Measurements from ENCODE around the gene TMEM63B.

DNA sequence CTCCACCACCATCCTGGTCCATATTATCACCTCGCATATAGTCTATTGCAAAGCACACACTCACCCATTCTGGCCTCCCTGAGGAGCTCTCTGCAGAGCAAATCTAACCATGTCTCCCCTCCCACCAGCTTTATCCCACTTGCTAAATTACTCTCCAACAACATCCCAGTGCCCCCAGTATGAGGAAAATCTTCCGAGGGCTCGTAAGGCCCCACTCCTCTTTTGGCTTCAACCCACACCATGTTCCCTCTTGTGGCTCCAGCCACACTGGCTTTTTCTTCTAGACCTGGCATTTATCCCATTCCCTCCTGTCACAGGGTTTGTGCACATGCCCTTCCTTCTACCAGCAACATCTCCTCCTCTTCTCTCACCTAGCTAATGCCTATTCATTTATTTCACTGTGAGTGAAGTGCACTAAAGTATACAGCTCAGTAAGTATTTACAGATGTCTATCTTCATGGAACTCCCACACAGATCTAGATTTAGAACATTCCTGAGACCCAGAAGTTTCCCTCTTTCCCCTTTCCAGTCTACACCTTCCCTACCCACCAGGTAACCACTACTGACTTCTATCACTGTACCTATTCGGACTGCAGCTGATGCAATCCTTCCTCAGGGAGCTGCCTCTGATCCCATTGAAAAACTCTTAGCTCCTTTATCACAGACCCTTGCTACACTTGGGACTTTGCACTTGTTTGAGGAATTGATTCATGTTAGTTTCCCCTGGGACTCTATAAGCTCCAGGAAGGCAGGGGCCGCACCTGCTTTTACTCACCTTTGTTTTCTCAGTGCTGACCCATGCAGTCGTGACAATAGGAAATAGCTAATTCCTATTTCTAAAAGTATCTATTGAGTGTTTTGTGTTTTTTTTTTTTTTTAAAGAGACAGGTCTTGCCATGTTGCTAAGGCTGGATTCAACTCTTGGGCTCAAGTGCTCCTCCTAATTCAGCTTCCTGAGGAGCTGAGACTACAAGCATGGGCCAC lies 15.6 kb upstream of the TMEM63B start:
- TF ChIP-seq, protein P1, sequence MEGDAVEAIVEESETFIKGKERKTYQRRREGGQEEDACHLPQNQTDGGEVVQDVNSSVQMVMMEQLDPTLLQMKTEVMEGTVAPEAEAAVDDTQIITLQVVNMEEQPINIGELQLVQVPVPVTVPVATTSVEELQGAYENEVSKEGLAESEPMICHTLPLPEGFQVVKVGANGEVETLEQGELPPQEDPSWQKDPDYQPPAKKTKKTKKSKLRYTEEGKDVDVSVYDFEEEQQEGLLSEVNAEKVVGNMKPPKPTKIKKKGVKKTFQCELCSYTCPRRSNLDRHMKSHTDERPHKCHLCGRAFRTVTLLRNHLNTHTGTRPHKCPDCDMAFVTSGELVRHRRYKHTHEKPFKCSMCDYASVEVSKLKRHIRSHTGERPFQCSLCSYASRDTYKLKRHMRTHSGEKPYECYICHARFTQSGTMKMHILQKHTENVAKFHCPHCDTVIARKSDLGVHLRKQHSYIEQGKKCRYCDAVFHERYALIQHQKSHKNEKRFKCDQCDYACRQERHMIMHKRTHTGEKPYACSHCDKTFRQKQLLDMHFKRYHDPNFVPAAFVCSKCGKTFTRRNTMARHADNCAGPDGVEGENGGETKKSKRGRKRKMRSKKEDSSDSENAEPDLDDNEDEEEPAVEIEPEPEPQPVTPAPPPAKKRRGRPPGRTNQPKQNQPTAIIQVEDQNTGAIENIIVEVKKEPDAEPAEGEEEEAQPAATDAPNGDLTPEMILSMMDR (IDR thresholded peaks at IDR 0.05; ENCODE audit: control extremely low read depth in 1 of 3, insufficient read depth in 1 of 3, low read depth in 1 of 3, low read length in 3 of 3) = no peak
- TF ChIP-seq POLR2AphosphoS5 (IDR thresholded peaks at IDR 0.05; ENCODE audit: low read depth, low read length) = no peak
- no peak for TF ChIP-seq CBX5 (IDR thresholded peaks at IDR 0.05; ENCODE audit: low read depth, low read length)
- no peak for TF ChIP-seq POLR2A (IDR thresholded peaks at IDR 0.05; ENCODE audit: control extremely low read depth in 1 of 2, low read depth in 2 of 2, low read length in 2 of 2)
- no peak for TF ChIP-seq SRF (IDR thresholded peaks at IDR 0.05; ENCODE audit: low read depth, low read length)
- TF ChIP-seq TAF7 (optimal IDR thresholded peaks at IDR 0.05; ENCODE audit: borderline replicate concordance, low read depth, low read length) = no peak
- no peak for TF ChIP-seq EZH2 (IDR thresholded peaks at IDR 0.05; ENCODE audit: low read depth, low read length, severe bottlenecking)
- no peak for TF ChIP-seq GABPA (IDR thresholded peaks at IDR 0.05; ENCODE audit: borderline replicate concordance, insufficient read depth, low read length)
- no peak for TF ChIP-seq JUND (IDR thresholded peaks at IDR 0.05; ENCODE audit: low read length)

All from H1 (cell line).